ENCODE measurements around the gene NCEH1.

DNA sequence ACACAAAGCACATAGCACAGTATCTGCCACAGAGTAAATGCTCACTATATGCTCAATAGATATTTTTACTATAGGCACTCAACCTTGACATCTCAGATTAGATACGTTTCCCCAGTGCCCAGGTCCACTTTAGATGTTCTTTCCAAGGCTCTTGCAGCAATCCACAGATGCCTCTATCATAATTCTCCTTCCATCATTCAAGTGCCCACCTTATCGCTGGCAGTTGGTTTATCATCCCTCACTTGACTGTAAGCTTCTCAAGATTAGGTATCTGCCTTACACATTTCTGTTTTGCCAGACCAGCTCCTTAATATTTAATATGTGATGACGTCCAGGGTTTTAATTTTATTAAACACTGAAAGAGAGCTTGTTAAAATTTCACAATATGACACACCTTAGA lies 8.6 kb downstream of the NCEH1 start:
- TF ChIP-seq TCF12 (IDR thresholded peaks at IDR 0.05), result no peak
- TF ChIP-seq JUND (IDR thresholded peaks at IDR 0.05), result no peak
- no peak for TF ChIP-seq POLR2AphosphoS5 (IDR thresholded peaks at IDR 0.05; ENCODE audit: low read depth, low read length)
- no peak for TF ChIP-seq MEF2A (IDR thresholded peaks at IDR 0.05; ENCODE audit: borderline replicate concordance, low read depth)
- TF ChIP-seq SIN3A (IDR thresholded peaks at IDR 0.05; ENCODE audit: borderline replicate concordance, low read depth, low read length), result no peak
- TF ChIP-seq RXRA (IDR thresholded peaks at IDR 0.05; ENCODE audit: borderline replicate concordance, low read depth), result no peak
